ENCODE results near the gene ADAMTS12.
"Not testable (repeated sequence)": the region's sequence is repeated elsewhere in the genome, so short reads cannot be mapped to it uniquely, and the experiment has no call there.

Gene ADAMTS12

DNA sequence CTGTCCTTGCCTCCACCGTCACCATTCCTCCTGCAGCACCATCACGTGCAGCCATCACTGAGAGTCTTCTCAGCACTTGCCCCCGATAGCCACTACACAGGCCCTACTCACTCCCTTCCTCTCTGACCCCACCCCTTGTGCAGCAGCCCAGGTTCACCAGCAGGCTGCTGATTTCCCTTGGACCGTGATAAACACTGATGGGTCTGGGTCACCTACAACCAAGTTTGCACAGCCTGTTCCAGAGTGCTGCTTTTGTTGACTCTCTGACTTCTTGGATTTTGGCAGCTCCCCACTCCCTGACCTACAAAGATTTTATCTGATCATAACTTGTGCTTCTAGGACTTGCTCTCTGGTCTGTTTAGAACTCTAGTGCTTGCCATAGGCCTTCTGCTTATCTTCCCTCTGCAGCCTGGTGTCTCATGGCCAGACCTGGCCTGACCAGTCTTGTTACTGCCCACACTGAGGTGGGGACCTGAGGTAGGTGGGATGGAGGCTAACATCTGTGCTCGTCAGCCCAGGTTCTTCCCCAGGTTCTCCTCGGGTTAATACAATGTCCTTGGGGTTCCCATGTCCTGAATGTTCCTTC, 341.7 kb downstream of the ADAMTS12 start:
- no peaks in the 10 kb centered on the region for H3K36me3 Mint-ChIP-seq (ENCODE audit: low read depth)
- H3K4me3 Mint-ChIP-seq, result no peak overlapping the region
- no peak overlapping the region for H3K27ac Mint-ChIP-seq
- no peaks in the 10 kb centered on the region for H3K27me3 Mint-ChIP-seq
- H3K9me3 Mint-ChIP-seq, result no peaks in the 10 kb centered on the region
- intact Hi-C loops (cut with micrococcal nuclease), result no loop called here
- H3K4me1 Mint-ChIP-seq (ENCODE audit: low read depth), result no peaks in the 10 kb centered on the region

DNA sequence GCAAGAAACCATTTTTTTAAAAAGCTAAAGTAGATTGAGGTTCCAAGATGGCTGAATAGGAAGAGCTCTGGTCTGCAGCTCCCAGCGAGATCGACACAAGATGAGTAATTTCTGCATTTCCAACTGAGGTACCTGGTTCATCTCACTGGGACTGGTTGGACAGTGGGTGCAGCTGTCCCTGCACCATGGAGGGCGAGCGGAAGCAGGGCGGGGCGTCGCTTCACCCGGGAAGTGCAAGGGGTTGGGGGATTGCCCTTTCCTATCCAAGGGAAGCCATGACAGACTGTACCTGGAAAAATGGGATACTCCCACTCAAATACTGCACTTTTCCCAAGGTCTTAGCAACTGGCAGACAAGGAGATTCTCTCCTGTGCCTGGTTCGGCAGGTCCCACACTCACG, 352.0 kb downstream of the ADAMTS12 start:
- H3K27me3 Mint-ChIP-seq; H3K4me1 Mint-ChIP-seq (ENCODE audit: low read depth); H3K27ac Mint-ChIP-seq; H3K4me3 Mint-ChIP-seq; H3K36me3 Mint-ChIP-seq (ENCODE audit: low read depth); intact Hi-C loops (cut with micrococcal nuclease): not testable (repeated sequence)
- peaks cover 30% of the 10 kb centered on the region for H3K9me3 Mint-ChIP-seq

DNA sequence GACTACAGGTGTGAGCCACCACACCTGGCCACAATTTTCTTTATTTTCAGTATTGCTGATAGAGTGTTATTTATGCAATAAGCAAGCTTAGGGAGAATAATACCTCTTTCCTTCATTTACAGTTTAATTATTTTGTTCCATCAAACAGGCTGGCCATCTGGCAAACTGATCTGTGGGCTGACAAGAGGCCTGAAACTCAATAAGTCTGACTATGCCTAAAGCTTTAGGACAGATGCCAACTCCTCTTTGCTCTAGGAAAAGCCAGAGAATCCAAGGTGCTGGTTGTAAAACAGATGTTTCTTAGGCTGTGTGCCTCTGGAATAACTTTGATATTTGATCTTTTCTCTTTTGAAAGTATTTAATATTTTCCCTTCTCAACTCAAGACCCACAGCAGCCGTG, 352.6 kb downstream of the ADAMTS12 start:
- no peak overlapping the region for H3K27ac Mint-ChIP-seq
- no peak overlapping the region for H3K4me3 Mint-ChIP-seq
- peaks cover 30% of the 10 kb centered on the region for H3K9me3 Mint-ChIP-seq
- no peaks in the 10 kb centered on the region for H3K27me3 Mint-ChIP-seq
- intact Hi-C loops (cut with micrococcal nuclease), result no loop called here
- no peaks in the 10 kb centered on the region for H3K4me1 Mint-ChIP-seq (ENCODE audit: low read depth)
- no peaks in the 10 kb centered on the region for H3K36me3 Mint-ChIP-seq (ENCODE audit: low read depth)

DNA sequence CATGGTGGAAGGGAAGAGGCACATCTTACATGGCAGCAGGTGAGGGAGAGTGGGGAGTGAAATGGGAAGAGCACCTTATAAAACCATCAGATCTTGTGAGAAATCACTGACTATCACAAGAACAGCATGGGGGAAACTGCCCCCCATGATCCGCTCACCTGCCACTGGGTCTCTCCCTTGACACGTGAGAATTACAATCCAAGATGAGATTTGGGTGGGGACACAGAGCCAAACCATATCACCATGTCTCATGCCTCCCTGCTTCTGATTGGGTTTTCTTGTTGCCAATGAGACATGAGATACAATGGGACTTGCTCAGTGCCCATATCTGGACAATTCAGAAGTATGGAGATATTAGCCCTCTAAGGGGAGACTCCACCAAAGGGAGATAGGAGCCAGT, 353.6 kb downstream of the ADAMTS12 start:
- H3K36me3 Mint-ChIP-seq (ENCODE audit: low read depth), result no peaks in the 10 kb centered on the region

DNA sequence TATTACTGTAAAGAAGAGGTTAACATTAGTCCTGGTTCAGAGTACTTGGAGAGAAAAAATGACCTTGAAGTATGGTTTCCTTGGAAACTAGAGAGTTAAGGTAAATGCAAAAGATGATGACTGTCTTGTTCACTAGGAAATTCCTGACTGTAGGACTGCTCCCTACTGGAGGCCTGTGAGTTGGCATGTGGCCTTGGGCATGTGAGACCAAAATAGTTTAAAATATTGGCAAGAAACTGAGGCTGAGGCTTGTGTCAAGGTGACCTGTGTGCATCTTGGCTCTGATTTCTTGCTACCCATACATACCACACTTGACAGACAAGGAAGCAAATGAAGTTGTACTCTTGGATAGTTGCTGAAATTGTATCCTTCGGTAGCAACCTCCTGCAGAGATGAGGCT, 354.6 kb downstream of the ADAMTS12 start:
- no peak overlapping the region for H3K27ac Mint-ChIP-seq
- H3K4me1 Mint-ChIP-seq (ENCODE audit: low read depth), result no peaks in the 10 kb centered on the region
- intact Hi-C loops (cut with micrococcal nuclease), result no loop called here
- peaks cover 30% of the 10 kb centered on the region for H3K9me3 Mint-ChIP-seq
- H3K36me3 Mint-ChIP-seq (ENCODE audit: low read depth), result no peaks in the 10 kb centered on the region
- no peaks in the 10 kb centered on the region for H3K27me3 Mint-ChIP-seq
- no peak overlapping the region for H3K4me3 Mint-ChIP-seq

More for the DNA sequence above, 353.6 kb downstream of the ADAMTS12 start:
- Mint-ChIP-seq H3K9me3 (peaks cover 30% of the 10 kb centered on the region), H3K4me1 (ENCODE audit: low read depth) (no peaks in the 10 kb centered on the region), H3K27ac (no peak overlapping the region), H3K27me3 (no peaks in the 10 kb centered on the region), H3K4me3 (no peak overlapping the region)
- intact Hi-C loops (cut with micrococcal nuclease), result no loop called here

DNA sequence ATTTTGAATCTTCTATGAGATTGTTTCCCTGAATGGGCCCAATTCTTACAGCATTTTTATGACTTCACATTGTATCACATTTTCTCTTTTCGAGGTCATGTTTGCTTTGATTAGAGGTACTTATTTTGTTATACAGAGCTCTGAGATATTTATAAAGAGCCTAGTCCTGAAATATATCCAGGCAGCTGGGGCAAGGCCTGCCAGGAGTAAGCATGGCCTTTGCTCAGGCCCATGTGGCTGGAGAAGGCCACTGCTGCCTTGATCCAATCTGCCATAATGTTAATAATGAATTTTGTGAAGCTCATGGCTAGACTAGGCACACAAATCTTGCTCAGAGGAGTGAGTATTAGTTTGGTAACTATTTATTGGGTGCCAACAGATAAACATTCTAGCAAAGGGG, 355.0 kb downstream of the ADAMTS12 start:
- no peaks in the 10 kb centered on the region for H3K36me3 Mint-ChIP-seq (ENCODE audit: low read depth)
- H3K27me3 Mint-ChIP-seq, result no peaks in the 10 kb centered on the region
- intact Hi-C loops (cut with micrococcal nuclease), result no loop called here
- H3K9me3 Mint-ChIP-seq, result peaks cover 30% of the 10 kb centered on the region
- H3K4me1 Mint-ChIP-seq (ENCODE audit: low read depth), result no peaks in the 10 kb centered on the region
- H3K27ac Mint-ChIP-seq, result no peak overlapping the region
- H3K4me3 Mint-ChIP-seq, result no peak overlapping the region

DNA sequence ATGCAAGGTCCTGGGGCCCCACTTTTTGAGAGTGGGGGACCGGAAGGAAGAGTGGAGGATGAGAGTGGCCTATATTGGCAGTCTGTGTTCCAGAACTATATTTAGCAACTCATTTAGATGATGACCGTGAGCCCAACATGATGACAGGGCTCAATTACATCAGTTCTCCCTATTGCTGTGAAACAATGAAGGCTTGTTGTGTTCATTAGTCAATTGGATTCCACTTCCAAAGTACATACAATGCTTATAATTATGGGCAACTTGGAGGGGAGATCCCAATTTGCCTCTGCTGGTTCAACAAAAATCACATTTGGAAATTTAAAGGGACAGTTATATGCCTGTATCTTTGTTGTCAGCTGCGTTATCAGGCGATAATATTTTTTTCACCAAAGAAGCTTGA, 360.0 kb downstream of the ADAMTS12 start:
- Mint-ChIP-seq H3K27me3 (no peaks in the 10 kb centered on the region), H3K36me3 (ENCODE audit: low read depth) (no peaks in the 10 kb centered on the region), H3K4me1 (ENCODE audit: low read depth) (no peaks in the 10 kb centered on the region), H3K27ac (no peak overlapping the region), H3K4me3 (no peak overlapping the region), H3K9me3 (peaks cover 10% of the 10 kb centered on the region)
- intact Hi-C loops (cut with micrococcal nuclease), result no loop called here

DNA sequence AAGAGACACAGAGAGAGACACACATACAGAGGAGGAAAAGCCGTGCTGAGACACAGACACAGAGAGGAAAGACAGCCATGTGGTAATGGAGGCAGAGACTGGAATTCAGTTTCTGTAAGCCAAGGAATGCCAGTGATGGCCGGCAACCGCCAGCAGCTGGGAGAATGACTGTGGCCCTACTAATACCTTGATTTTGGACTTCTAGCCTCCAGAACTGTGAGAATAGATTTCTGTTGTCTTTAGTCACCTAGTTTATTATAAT, 360.8 kb downstream of the ADAMTS12 start:
- intact Hi-C loops (cut with micrococcal nuclease), result no loop called here
- peaks cover 10% of the 10 kb centered on the region for H3K9me3 Mint-ChIP-seq
- H3K27me3 Mint-ChIP-seq, result no peaks in the 10 kb centered on the region
- no peaks in the 10 kb centered on the region for H3K36me3 Mint-ChIP-seq (ENCODE audit: low read depth)
- no peak overlapping the region for H3K27ac Mint-ChIP-seq
- H3K4me1 Mint-ChIP-seq (ENCODE audit: low read depth), result no peaks in the 10 kb centered on the region
- no peak overlapping the region for H3K4me3 Mint-ChIP-seq

DNA sequence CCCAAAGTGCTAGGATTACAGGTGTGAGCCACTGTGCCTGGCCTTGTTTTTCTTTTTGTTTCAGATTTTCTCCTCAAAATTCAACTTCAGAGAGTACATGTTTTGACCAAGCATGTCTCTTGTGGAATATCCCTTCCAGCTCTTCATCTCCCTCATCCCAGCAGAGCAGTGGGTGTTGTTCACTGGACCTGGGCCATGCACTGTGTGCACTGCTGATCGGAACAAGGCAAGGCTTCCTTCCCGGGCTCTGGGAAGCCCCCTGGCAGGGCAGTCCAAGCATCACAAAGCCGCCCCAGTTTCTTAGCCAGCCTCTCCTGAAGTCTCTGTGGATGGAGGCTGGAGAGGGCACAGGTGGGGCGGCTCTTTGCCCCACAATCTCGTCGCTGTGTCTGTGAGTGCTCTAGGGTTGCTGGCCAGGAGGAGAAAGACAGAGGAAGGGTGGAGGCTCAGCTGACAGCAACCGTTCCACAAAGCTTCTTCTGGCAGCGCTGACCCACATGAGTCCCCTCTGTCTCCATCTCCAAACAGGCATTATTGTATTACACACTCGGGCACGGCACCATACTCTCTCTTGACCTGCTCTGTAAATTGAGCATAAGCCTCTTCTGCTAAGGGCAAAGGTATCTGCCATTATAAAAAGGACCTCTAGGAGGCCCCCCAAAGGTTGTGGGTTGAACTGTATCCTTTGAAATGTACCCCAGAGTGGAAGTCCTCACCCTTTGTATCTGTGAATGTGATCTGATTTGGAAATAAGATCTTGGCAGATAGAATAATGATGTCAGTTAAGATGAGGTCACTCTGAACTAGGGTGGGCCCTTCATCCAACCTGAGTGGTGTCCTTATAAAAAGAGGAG, 361.4 kb downstream of the ADAMTS12 start:
- H3K4me1 Mint-ChIP-seq (ENCODE audit: low read depth), result no peaks in the 10 kb centered on the region
- H3K27me3 Mint-ChIP-seq, result no peaks in the 10 kb centered on the region
- H3K9me3 Mint-ChIP-seq, result peaks cover 4% of the 10 kb centered on the region
- intact Hi-C loops (cut with micrococcal nuclease), result no loop called here
- no peaks in the 10 kb centered on the region for H3K36me3 Mint-ChIP-seq (ENCODE audit: low read depth)
- H3K27ac Mint-ChIP-seq, result no peak overlapping the region
- H3K4me3 Mint-ChIP-seq, result no peak overlapping the region

DNA sequence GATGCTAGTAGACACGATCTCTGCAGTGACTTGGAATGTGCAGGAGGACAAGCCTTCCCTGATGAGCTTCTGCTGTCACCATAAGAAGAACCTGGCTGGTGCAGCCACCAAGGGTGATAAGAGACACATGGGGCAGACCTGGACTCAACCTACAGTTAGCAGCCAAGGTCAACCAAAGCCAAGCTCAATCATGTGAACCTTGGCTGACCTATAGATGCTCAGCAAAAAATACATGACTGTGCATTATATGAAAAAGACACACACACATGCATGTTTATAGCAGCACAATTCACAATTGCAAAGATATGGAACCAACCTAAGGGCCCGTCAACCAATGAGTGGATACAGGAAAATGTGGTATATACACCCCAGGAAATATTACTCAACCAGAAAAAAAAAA, 364.1 kb downstream of the ADAMTS12 start:
- no peaks in the 10 kb centered on the region for H3K27me3 Mint-ChIP-seq
- intact Hi-C loops (cut with micrococcal nuclease), result no loop called here
- no peaks in the 10 kb centered on the region for H3K9me3 Mint-ChIP-seq
- no peaks in the 10 kb centered on the region for H3K36me3 Mint-ChIP-seq (ENCODE audit: low read depth)
- no peak overlapping the region for H3K27ac Mint-ChIP-seq
- H3K4me1 Mint-ChIP-seq (ENCODE audit: low read depth), result no peaks in the 10 kb centered on the region
- H3K4me3 Mint-ChIP-seq, result no peak overlapping the region

DNA sequence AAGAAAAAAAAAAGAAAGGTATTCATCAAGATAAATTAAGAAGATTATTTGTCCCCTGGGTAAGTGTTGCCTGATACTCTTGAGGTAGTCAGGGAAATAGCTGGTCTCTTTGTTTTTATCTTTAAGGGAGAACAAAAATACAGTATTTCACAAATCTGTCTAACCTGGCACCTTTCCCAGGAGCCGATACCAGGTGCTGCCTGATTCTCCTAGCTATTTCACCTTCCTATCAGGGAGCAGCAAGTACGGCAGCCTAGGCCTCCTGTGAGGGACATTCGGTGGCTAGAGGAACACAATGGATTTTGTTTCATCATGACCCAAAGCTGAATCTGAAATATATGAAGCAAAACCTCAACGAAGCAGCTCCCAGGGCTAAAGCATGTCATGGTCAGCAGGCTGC, 365.0 kb downstream of the ADAMTS12 start:
- intact Hi-C loops (cut with micrococcal nuclease), result no loop called here
- H3K27me3 Mint-ChIP-seq, result no peaks in the 10 kb centered on the region
- H3K27ac Mint-ChIP-seq, result no peak overlapping the region
- H3K9me3 Mint-ChIP-seq, result peaks cover 5% of the 10 kb centered on the region
- no peak overlapping the region for H3K4me3 Mint-ChIP-seq
- H3K4me1 Mint-ChIP-seq (ENCODE audit: low read depth), result no peaks in the 10 kb centered on the region
- H3K36me3 Mint-ChIP-seq (ENCODE audit: low read depth), result no peaks in the 10 kb centered on the region

DNA sequence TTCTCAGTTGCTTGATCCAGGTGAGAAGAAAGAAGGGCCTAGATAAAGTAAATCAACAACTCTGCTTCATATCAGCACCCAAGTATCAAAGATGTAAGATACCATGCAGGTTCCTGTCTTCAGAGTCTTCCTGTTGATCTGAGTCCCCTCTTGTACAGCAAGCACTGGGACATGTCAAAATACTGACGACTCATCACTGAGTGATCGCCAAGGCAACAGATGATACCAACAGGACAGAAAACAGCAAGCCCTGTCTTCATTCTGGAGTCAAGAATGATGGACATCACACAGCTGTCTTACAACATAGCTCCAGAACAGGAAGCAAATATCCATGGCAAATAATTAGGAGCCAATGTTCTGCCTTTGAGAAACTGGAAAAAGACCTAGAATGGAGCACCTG, 367.3 kb downstream of the ADAMTS12 start:
- Mint-ChIP-seq H3K27me3 (no peaks in the 10 kb centered on the region), H3K9me3 (peaks cover 11% of the 10 kb centered on the region), H3K4me3 (no peak overlapping the region), H3K36me3 (ENCODE audit: low read depth) (no peaks in the 10 kb centered on the region), H3K4me1 (ENCODE audit: low read depth) (no peaks in the 10 kb centered on the region), H3K27ac (no peak overlapping the region)
- intact Hi-C loops (cut with micrococcal nuclease), result no loop called here

DNA sequence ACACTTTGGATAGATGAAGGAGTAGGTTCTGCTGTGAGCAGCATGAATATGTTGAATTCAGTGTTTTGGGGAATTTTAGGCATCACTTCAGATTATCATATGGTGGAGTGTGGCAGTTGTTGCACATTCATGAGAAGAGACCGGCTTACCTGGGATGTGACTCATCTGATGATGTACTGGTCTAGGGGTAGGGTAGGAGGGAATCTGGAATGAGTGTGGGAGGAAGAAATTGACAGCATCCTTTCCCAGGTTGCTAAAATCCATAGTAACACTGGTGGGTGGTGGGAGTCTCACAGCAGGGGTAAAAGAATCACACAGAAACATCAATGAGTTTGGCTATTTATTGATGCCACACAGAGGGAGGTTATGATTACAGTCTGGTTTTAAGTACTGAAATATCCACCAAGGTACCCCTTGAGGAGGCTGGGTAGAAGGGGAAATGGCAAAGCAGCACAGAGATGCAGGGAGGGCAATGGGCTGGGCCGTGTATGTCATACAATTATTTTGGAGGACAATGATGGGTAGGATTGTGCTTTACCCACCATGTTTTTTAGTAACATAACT, 368.5 kb downstream of the ADAMTS12 start:
- H3K27me3 Mint-ChIP-seq, result no peaks in the 10 kb centered on the region
- no peak overlapping the region for H3K4me3 Mint-ChIP-seq
- H3K4me1 Mint-ChIP-seq (ENCODE audit: low read depth), result no peaks in the 10 kb centered on the region
- intact Hi-C loops (cut with micrococcal nuclease), result no loop called here
- no peak overlapping the region for H3K27ac Mint-ChIP-seq
- H3K36me3 Mint-ChIP-seq (ENCODE audit: low read depth), result no peaks in the 10 kb centered on the region
- peaks cover 22% of the 10 kb centered on the region for H3K9me3 Mint-ChIP-seq

DNA sequence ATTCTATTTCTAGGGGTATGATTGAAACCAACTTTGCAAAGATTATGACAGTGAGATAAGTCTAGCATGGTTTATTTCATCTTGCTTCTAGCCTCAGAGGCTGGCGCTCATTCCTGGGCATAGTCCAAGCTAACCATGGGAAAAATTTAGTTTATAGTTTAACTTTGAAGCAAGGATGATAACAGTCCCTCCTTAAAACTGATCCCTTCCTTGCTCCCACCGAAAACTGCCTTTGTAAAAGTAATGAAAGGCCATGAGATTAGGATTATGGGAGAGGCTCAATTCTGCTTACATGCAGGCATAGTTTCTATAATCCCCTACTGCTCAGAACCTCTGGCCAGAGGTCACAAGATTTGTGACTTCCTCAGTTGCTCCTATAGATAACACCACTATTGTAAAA, 375.4 kb downstream of the ADAMTS12 start:
- Mint-ChIP-seq H3K36me3 (ENCODE audit: low read depth) (no peaks in the 10 kb centered on the region), H3K9me3 (peaks cover 64% of the 10 kb centered on the region), H3K27me3 (no peaks in the 10 kb centered on the region), H3K4me3 (no peak overlapping the region), H3K27ac (no peak overlapping the region), H3K4me1 (ENCODE audit: low read depth) (no peaks in the 10 kb centered on the region)
- intact Hi-C loops (cut with micrococcal nuclease), result no loop called here

DNA sequence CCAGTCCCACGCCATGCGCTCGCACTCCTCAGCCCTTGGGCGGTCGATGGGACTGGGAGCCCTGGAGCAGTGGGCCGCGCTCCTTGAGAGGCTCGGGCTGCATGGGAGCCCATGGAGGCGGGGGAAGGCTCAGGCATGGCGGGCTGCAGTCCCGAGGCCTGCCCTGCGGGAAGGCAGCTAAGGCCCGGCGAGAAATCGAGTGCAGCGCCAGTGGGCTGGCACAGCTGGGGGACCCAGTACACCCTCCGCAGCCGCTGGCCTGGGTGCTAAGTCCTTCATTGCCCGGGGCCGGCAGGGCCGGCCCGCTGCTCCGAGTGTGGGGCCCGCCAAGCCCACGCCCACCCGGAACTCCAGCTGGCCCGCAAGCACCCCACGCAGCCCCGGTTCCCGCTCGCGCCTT, 376.4 kb downstream of the ADAMTS12 start:
- peaks cover 64% of the 10 kb centered on the region for H3K9me3 Mint-ChIP-seq
- H3K27ac Mint-ChIP-seq; H3K36me3 Mint-ChIP-seq (ENCODE audit: low read depth); H3K27me3 Mint-ChIP-seq; intact Hi-C loops (cut with micrococcal nuclease); H3K4me1 Mint-ChIP-seq (ENCODE audit: low read depth); H3K4me3 Mint-ChIP-seq: not testable (repeated sequence)

All from dendritic cell treated with granulocyte-macrophage colony-stimulating factor and Interleukin-4, amounts not matched to agents 40 ng/mL and 50 ng/mL, for 4 days (primary cell).